Activated T-cell treated with anti-CD3 and anti-CD28 coated beads for 48 hours (primary cell): Measurements from ENCODE around the gene ZC3H12D.
"Not testable (repeated sequence)": the region's sequence is repeated elsewhere in the genome, so short reads cannot be mapped to it uniquely, and the experiment has no call there.

Experiments used
- DNase-seq: peaks from one replicate; pipeline ENCODE4 v3.0.0-alpha.2; 2020; ENCODE audit warnings: low read depth

The ZC3H12D gene

GRCh38 chr6:149483849-149484655 lies 762 bp downstream of the ZC3H12D start:
- DNase-seq = no peak

GRCh38 chr6:149483334-149483725 lies 1.5 kb downstream of the ZC3H12D start:
- DNase-seq = no peak

- no peak for DNase-seq
These were observed 2.1 kb downstream of the ZC3H12D start for GRCh38 chr6:149482545-149483333.

- DNase-seq = no peak
These were observed 4.1 kb downstream of the ZC3H12D start for GRCh38 chr6:149480502-149481280.

- no peak for DNase-seq
These were observed 6.0 kb downstream of the ZC3H12D start for GRCh38 chr6:149478631-149479314.

- DNase-seq = no peak
These were observed 7.3 kb downstream of the ZC3H12D start for GRCh38 chr6:149477544-149477943.

- DNase-seq = no peak
These were observed 7.9 kb downstream of the ZC3H12D start for GRCh38 chr6:149476789-149477455.

- DNase-seq = no peak
These were observed 10.5 kb downstream of the ZC3H12D start for GRCh38 chr6:149474108-149474935.

GRCh38 chr6:149473080-149474052 lies 11.4 kb downstream of the ZC3H12D start:
- no peak for DNase-seq

GRCh38 chr6:149472241-149472640 lies 12.6 kb downstream of the ZC3H12D start:
- DNase-seq = no peak

GRCh38 chr6:149471801-149472200 lies 13.0 kb downstream of the ZC3H12D start:
- DNase-seq = no peak

GRCh38 chr6:149470948-149471347 lies 13.9 kb downstream of the ZC3H12D start:
- no peak for DNase-seq

GRCh38 chr6:149468179-149468578 lies 16.6 kb downstream of the ZC3H12D start:
- DNase-seq = no peak

GRCh38 chr6:149467265-149467664 lies 17.5 kb downstream of the ZC3H12D start:
- DNase-seq = no peak

- DNase-seq = no peak
These were observed 20.4 kb downstream of the ZC3H12D start for GRCh38 chr6:149464411-149464810.

GRCh38 chr6:149463781-149464180 lies 21.0 kb downstream of the ZC3H12D start:
- DNase-seq = no peak

- DNase-seq = not testable (repeated sequence)
These were observed 22.1 kb downstream of the ZC3H12D start for GRCh38 chr6:149462712-149463111.

- no peak for DNase-seq
These were observed 23.1 kb downstream of the ZC3H12D start for GRCh38 chr6:149461670-149462069.

GRCh38 chr6:149460249-149460648 lies 24.6 kb downstream of the ZC3H12D start:
- not testable (repeated sequence) for DNase-seq
